Midbrain (tissue), 1 donor: ENCODE measurements around the gene FAM32A.
A peak's percentile ranks its signal among the peaks of the same experiment; 100 is the strongest.

Experiments
- DNase-seq: peaks from one replicate; lab custom pipeline; 2025; lab: John Stamatoyannopoulos, UW

Gene FAM32A

DNA sequence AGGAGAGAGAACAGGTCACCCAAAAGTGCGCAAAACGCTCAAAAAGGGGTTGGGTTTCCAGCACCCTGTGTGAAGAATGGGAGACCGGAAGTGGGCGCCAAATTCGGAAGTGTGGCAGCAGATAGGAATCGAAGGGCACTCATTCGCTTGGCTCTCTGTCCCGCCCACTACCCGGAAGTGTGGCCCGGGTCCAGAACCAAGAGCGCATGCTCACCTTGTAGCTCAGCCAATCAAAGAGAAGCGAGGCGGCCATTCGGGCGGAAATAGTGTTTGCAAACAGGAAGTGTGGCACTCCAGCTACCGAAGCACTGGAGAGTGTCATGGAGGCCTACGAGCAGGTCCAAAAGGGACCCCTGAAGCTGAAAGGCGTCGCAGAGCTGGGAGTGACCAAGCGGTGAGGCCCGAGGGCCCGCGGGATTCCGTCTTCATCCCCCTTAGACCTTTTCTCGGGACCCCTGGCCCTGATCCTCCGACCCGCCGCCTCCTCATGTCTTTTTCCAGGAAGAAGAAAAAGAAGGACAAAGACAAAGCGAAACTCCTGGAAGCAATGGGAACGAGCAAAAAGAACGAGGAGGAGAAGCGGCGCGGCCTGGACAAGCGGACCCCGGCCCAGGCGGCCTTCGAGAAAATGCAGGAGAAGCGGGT lies at the start of gene FAM32A:
FAM32A (plus strand) TSS at position 288 of the 645 bp plus-strand sequence; CDS start at position 321, 33 bp downstream.
- peak; percentile 98 for DNase-seq

DNA sequence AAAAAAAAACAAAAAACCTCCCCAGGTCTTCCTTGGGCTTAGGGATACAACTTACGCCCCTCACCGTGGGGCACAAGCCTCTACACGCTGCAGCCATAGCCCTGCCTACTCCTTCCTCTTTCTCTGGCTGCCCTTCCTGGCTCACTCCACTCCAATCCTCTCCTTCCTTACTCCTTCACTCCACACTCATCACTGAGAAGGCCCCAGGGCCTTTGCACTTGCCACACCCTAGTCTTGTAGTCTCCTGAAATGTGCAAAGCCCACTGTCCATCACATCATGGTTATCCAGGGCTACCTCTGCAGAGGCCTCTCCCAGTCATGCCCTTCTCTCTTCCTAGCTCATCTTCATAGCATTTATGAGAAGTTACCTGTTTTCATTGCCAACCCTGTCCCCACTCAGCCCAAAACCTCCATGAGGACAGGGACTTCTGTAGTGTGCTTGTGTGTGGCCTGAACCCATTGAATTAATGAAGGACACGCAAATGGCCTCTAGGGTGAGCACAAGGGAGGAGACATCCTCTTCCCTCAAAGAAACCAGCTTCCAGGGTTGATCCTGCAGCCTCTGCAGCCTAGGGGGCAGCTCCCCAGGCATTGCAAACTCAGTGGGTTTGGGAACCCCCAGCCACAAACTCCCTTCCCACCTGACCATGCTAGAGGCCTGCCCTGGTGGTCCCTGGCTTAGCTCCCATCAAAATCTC lies 49.6 kb upstream of the FAM32A start:
- no peak for DNase-seq

DNA sequence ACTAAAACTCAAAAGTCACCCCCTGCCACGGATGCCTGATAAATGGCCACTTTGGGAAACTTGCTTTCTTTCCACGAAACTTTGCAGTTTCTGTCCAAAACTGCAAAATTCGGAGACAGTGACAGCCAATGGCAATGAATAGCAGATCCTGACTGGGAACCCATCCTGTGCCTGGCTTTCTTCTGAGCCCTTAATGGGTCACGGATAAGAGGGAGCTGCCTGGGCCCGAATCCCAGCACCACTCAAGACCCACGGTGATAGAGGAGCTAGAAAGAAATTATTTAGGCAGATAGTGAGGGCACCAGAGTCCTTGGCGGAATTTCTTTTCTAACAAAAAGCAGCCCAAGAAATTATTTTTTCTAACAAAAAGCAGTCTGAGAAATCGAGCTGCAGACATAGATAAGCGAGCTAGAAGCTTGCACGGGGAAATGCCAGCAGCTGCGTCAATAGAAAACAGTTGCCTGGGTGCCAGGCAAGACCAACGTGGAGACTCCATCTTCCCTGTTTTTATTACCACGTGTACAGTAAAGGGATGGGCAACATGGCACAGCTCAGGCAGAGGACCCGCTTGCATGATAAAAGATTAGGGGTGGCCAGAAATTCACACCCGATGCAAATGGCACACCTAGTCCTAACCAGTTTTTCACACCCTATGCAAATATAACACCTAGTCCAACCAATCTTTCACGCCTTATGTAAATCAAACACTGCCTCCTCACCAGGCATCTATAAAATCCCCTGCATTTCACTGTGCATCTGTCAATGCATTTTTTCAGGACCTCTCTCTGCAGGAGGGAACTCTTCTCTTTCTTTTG lies 48.8 kb upstream of the FAM32A start:
- no peak for DNase-seq

DNA sequence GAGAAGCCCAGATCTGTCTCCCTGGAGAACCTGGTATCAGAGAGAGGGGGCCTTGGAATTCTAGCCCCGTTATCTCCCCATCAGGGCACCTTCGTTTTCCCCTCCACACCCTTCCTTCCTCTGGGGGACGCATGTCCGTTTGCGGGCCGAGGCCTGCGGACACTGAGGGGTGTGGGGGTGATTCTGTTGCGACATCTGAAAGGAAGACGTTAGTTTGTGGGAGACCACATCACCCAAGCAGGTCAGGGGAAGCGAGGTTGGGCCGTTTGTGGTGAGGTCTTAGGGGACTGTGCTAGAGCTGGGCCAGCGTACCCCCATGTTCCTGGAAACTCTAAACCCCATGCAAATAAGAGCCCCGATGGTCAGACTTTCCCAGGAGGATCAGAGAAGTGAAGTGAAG lies 45.5 kb upstream of the FAM32A start:
- DNase-seq: no peak

DNA sequence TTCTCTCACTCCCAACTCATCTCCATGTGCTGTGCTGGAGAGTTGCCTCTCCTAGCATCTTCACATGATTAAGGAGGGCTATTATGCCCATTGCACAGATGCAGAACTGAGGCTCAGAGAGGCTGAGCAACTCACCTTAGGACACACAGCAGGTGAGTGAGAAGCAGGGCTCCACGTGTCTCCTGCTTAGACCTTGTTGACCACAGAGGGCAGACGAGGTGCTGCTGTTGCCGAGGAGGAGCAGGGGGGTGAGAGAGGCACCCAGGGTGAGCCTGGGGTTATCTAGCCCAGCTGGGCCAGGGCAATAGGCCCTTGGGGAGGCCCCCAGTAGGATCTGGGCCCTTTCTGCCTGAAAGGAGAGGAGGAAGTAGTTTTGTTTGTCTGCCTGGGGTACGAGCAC lies 44.2 kb upstream of the FAM32A start:
- DNase-seq: no peak

DNA sequence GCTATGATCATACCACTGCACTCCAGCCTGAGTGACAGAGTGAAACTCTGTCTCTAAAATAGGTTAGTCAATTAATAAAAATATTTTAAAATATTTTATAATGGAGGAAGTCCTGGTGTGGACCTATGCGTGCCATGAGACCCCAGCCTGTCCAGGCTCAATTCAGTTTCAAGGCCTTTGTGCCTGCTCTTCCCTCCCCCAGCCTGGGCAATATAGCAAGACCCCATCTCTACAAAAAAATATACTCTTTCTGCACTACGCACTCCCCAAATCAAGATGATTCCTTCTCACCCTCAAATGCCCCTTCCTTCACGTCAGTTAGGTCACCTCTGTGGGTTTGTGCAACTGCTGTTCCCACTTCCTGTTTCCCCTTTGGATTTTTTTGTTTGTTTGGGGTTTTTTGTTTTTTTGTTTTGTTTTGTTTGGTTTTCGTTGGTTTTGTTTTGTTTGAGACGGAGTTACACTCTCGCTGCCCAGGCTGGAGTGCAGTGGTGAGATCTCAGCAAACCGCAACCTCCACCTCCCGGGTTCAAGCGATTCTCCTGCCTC lies 43.1 kb upstream of the FAM32A start:
- DNase-seq: no peak

DNA sequence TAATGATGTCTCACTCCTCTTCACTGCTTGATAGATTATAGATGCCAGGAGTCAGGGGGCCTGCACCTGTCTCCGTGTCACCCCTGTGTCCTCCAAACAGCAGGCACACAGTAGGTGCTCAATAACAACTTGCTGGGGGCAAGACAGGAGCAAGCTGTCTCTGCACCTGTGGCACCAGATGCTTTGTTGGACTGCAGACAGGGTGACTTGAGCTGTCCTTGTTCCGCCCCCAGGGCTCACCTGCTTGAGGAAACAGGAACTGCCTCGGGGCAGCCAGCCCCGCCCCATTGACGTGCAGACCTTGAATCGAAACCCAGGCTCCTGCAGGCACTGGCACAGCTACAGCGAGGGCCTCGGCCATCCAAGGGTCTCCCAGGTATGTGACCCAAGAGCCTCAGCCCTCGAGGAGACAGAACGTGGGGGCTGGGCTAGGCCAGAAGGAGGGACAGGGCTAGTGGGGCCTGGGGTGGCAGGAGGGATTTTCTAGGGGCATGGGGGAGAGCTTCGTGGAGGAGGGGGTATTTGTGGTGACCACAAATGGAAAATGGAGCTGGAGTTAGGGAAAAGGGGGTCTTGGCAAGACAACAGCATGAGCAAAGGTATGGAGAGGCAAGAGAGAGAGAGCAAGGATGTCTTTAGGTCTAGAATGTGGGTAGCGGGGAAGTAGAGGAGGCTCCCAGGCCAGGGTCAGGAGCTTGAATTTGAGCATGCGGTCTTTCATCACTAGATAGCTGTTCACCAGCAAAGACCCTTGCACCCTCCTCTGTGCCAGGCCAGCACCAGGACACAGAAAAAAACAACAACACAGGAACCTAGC lies 41.6 kb upstream of the FAM32A start, which contains the start of gene HSH2D:
HSH2D (plus strand) TSS at position 287 of the 817 bp plus-strand sequence. CDS start 5,066 bp downstream, outside the sequence.
- DNase-seq: no peak

DNA sequence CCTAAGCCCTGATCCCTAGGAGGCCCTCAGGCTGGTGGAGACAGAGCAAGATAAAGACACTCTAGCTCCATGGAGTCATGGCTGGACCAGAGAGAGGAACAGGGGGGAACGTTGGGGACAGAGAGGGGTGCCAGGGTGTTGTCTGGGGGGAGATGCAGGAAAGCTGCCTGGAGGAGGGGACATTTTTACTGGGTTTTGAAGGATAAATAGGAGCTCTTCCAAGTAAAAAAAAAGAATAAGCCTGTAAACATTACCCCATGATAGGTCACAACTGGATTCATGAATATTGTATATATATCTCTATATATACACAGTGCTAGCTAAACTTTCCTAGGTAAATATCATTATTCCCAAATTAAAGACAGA lies 41.0 kb upstream of the FAM32A start:
- no peak for DNase-seq

DNA sequence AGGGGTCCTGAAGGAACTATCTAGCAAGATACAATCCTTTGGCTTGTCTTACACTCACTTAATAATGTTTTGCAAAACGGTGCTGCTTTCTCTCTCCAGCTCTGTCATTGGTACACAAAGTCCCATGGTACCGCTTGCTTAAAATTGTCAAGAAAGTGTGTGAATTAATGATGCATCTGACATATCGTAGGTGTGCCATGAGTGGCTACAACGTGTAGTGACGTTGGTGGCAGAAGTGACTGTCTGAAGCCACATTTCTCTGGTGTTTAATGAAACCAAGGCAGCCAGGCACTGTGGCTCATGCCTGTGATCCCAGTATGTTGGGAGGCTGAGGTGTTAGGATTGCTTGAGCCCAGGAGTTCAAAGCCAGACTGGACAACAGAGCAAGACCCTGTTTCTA lies 39.1 kb upstream of the FAM32A start:
- DNase-seq: no peak

DNA sequence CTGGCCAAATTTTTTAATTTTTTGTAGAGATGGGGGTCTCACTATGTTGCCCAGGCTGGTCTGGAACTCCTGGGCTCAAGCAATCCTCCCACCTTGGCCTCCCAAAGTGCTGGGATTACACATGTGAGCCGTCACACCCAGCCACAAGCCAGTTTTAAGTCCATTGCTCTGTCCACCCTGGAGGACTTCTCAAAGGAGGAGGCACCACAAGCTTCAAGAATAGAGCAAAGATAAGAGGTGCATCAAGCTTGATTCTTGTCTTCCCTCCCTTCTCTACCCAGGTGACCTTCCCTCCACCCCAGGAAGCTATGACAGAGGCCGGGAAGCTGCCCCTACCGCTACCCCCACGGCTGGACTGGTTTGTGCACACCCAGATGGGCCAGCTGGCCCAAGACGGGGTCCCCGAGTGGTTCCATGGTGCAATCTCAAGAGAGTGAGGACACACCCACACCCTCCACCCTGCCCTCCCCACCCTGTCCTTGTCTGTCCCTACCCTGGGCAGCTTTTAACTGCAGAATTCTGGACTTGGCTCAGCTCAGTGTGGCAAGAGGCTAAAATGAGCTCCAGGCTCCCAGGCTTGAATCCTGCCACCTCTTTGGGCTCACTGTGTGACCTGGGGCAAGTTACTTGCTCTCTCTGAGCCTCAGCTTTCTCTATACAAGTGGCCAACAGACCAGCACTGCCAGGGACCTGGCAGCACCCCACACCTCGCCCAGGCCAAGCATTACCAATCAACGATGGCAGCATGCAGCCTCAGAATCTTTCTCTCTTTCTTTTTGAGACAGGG lies 36.6 kb upstream of the FAM32A start:
- no peak for DNase-seq

DNA sequence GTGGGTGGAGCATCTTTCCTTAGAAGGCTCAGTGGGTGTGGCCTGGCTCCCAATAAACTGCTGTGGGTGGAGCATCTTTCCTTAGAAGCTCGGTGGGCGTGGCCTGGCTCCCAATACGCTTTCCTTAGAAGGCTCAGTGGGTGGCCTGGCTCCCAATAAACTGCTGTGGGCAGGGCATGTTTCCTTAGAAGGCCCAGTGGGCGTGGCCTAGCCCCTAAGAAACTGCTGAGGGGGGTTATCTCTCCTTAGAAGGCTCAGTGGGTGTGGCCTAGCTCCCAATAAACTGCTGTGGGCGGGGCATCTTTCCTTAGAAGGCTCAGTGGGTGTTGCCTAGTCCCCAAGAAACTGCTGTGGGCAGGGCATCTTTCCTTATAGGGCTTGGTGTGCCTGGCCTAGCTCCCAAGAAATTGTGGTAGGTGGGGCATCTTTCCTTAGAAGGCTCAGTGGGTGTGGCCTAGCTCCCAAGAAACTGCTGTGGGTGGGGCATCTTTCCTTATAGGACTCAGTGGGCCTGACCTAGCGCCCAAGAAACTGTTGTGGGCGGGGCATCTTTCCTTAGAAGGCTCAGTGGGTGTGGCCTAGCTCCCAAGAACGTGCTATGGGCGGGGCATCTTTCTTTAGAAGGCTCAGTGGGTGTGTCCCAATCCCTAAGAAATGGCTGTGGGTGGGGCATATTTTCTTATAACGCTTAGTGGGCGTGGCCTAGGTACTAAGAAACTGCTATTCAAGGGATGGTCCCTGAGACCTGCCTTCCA lies 31.5 kb upstream of the FAM32A start:
- DNase-seq: no peak

DNA sequence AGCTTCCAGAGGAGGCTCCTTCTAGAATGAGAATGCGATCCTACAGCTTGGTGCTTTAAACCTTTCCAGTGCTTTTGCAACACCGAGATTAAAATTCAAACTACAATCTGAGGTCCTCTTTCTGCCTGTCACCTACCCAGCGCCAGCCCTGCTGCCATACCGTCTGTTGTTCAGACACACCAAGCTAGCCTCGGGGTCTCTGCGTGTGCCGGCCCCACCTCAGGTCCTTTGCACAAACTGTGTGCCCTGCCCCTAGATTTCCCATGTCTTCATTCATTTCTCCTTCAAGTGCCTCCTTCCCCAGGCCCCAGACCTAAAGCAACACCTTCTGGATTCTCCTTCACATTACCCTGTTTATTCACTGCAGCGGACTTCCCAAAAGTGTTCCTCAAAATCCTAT lies 30.7 kb upstream of the FAM32A start:
- no peak for DNase-seq

DNA sequence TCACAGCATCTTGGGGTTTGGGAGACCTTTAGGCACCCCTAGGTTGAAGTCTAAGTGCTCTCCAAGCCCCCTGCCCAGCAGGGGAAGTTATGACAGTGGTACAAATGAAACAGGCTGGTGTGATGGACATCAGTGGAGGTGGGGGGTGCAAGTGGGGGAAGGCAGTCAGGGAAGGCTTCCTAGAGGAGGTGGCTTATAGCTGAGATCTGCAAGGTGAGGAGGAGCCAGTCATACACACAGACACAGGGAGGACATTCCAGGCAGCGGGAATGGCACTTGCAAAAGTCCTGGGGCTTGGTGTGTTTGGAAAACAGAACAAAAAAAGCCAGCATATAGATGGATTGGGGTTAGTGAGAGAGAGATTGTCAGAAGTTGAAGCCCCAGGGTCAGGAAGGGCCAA lies 30.1 kb upstream of the FAM32A start:
- DNase-seq: no peak

DNA sequence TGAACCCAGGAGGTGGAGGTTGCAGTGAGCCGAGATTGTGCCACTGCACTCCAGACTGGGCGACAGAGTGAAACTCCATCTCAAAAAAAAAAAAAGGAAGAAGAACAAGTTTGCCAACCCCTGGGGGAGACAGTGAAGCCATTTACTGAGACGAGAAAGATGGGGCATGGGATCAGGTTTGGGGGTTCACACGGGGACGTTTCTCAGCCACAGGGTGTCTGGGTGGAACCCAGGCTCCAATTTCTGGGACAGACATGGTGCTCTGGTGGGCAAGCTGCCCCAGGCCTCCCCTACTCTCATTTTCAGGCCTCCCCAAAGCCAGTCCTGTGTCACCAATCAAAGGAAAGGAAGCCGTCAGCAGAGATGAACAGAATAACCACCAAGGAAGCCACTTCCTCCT lies 28.3 kb upstream of the FAM32A start:
- DNase-seq: no peak

DNA sequence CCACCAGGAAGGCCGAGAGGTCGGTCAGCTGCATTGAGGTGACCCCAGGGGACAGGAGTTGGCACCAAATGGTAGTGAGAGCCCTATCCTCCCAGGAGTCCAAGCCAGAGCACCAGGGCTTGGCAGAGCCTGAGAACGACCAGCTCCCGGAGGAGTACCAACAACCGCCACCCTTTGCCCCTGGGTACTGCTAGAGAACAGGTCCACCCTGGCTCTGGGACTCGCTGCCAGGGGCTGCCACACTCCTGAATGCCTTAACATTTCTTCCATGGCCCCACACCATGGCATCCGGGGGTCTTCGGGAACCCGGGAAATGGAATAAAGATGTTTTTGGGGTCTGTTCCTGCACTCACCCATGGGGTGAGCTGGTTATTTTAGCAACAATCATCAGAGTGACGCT lies 27.6 kb upstream of the FAM32A start:
- DNase-seq: no peak

DNA sequence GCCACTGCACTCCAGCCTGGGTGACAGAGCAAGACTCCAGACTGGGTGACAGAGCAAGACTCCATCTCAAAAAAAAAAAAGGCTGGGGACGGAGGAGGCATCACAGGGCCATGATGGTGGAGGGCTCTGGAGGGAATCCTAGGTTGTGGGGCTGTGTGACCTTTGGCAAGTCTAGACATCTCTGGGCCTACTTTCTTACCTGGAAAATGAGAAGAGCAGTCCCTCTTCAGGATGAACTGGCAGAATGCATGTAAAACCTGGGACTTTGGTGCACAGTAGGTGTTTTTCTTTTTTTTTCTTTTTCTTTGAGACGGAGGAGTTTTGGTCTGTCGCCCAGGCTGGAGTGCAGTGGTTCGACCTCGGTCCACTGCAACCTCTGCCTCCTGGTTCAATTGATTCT lies 25.6 kb upstream of the FAM32A start:
- DNase-seq: no peak

DNA sequence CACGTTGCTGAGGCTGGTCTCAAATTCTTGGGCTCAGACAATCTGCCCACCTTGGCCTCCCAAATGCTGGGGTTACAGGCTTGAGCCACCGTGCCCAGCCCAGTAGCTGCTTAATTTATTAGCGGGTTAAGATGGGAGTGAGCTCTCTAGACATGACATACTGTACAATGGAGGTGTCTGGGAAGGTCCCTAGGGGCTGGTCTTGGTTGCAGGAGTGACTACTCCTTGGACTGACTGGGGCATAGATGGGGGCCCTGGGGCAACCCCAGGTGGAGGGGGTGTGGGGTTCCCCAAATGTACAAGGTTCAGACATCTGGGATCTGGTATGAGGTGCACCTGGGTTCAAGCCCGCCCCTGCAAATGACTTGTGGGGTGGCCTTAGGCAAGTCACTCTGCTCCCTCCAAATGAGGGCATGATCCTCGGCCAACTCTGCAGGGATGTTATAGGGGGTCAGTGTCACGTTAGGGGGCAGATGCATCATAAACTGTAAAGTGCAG lies 24.7 kb upstream of the FAM32A start:
- no peak for DNase-seq

DNA sequence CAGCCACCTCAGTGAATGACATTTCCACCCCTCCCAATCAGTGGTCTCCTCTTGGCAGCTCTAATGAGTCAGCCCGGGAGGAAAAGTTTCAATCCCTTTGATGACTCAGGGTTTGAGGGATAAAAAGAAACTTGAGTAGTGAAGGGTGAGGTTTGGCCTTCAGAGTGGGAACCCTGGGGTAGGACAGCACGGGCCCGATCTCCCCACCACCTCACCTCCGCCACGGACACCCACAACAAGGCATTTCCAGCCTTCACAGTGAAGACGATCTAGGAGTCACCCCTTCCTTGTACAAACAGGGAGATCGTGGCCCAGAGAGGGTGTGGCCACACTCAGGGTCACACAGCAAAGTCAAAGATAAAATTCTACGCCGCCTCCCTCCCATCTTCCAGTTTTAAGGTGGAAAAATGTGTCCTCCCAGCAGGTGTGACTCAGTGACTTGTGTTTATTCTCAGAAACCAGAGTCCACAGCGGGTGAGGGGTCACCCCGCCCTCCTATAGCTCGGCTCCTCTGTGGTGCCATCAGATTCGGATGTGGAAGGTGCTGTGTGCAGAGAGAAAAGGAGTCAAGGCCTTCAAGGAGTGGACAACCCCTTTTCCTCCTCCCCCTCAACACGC lies 24.2 kb upstream of the FAM32A start:
- no peak for DNase-seq

DNA sequence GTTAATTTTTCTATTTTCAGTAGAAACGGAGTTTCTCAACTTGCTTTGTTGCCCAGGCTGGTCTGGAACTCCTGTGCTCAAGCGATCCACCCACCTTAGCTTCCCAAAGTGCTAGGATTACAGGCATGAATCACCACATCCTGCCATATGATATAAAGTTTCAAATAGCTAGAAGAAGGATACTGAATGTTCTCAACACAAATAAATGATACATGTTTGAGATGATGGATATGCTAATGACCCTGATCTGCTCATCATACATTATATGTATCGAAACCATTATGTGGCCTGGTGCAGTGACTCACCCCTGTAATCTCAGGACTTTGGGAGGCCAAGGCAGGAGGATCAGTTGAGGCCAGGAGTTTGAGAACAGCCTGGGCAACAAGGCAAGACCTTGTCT lies 23.4 kb upstream of the FAM32A start:
- DNase-seq: no peak
